ENCODE data around the gene CSMD2.

The CSMD2 gene

GRCh38 chr1:34155860-34156259, 9.2 kb downstream of the CSMD2 start:
- DNase-seq = no peak

DNA sequence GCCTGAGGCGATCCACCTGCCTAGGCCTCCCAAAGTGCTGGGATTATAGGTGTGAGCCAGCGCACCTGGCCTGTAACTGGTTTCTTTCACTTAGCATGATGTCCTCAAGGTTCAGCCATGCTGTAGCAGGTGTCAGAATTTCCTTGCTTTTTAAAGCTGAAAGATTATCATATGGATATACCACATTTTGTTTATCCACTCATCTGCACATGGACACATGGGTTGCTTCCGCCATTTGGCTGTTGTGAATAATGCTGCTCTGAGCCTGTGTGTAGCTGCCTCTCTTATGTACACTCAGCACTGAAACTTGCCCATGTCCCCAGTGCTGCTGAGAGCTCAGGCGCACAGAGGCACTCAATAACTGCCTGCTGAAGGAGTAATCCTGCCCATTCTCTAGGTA, 11.8 kb downstream of the CSMD2 start:
- DNase-seq = no peak

DNA sequence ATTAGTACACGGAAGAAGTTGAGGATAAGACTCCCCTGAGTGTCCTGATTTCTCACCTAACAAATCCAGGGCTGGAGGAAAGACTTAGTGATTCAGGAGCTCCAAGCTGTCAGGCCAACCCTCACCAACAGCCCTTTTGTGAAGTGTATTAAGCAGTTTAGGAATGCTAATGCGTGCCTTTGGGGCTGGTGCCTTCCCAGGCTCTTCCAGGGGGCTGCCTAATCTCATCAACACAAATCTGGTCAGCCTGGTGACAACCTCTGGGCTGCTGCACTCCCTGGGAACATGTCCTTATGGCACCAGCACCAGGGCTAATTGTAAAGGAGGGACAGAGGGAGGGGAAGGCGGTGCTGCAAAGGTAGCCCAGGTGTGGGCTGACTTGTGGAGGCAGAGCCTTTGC, 15.5 kb downstream of the CSMD2 start:
- DNase-seq = no peak

DNA sequence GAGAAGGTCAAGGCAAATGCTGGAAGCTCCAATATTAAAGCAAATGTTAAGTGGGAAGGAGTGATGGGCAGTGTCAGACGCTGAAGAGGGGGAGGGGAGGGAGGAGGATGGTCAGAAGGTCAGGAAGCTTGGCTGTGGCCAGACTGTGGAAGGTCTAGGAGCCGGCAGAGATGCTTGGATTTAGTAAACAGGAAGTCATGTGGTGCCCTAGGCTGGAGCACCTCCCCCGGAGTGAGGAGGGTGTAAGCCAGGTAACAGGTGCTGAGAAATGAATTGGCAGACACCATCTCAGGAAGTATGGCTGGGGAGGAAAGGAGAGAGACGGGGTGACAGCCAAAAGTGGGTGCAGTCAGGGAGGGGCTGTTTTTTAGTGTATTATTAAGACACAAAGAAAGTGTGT, 17.7 kb downstream of the CSMD2 start:
- DNase-seq = no peak

DNA sequence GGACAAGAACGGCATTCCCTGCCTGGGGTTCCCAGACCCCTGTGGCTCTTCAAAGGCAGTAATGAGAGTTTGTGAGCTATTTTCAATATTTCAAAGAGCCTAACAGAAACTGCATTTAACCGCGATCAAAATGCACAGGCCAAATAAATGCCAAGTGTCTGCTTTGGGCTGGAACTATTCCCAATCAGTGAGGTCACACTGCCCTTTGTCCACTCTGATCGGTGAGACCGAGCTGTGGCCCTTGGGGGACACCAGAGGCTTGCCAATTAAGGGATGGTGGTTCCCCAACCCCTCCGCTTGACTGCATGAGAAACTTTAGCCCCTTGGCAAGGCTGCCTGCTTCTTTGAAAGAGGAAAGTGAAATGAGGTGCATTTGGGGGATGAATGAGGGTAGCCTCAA, 20.3 kb downstream of the CSMD2 start:
- no peak for DNase-seq

DNA sequence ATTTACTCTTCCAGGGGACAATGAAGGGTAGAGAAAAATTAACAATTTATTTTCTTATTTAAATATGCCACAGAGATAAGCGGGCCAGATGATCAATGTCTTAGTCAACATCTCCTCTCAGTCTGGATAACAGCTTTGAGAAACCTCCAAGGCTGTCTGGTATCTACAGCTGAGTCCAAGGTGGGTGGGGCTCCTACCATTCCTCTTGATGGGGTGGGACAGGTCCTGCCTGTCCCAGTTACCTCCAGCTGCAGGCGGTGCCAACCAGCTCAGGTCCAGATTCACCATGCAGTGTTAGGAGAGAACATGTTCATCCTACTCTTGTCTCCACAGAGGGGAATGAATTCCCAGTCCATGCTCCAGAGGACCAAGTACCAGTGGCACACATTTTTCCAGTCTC, 21.1 kb downstream of the CSMD2 start:
- DNase-seq = no peak

DNA sequence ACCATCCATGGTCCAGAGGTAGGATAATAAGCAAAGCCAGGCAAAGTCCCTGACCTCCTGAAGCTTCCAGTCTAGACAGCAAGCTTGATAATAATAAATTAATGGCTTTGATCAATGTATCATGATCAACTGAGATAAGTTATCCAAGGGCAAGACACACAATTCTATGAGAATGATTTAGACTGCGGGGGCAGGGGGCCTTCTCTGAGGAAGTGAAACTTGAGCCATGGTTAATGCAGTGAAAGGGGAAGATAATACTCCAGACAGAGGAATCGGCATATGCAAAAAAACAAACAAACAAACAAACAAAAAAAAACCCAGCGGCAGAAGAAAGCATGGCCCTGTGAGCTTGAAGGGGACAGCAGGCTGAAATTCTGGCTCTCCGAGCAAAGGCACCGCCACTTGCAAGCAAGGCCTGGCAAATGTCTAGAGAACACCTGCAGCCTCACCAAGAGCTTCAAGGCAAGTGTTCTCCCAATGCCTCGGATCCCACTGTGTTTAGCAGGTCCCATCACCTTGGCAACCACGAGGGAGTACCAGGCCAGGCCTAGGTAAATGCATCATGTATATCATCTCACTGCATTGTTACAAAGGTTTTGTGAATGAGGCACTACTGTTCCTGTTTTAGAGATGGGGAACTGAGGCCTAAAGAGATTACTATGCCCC, 24.9 kb downstream of the CSMD2 start:
- DNase-seq = peak; percentile 5 to 48 (median 25)

GRCh38 chr1:34137411-34137810, 27.6 kb downstream of the CSMD2 start:
- no peak for DNase-seq

DNA sequence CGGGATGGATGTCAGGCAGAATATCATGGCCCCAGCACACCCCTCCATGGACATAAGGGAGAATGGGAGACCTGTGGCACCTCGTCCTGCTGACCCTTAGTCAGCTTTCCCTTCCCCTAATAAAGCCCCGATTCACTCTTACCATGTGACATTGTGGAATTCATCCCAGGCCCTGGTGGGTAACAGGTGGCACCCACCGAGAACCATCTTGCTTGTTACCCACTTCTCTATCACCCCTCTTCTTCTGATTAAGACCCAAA, 32.9 kb downstream of the CSMD2 start:
- no peak for DNase-seq

DNA sequence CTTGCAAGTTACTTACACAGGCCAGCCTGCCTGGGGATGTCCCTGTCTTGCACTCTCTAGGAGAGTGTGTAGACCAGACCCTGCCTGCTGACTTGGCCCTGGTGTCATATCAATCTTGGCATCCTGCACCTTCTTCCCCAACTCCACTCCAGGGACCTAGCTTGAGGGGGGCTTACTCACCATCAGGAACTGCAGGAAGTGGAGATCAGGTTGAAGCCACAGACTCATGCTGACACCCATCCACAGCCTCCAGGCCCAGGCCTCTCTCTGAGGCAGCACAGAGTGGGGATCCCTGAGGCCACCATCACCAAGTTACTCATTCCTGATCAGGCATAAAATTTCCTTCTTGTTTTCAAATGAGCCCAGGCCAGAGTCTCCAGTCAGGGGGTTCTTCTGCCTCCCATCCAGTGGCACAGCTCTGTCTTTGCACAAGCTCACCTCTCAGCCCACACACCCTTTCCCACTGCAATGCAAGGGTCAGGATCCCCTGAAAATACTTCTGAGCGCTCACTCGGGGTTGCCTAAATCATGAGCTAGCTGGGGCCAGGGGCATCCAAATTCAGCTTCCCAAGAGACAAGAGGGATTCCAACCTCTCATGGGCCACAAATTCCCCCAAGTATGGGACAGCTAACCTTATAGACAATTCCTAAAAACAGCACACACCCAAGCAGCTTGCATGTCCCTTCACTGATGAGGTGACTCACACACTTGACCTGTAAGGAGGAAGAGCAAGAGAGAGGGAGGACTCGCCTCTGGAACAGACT, 33.5 kb downstream of the CSMD2 start:
- no peak for DNase-seq

DNA sequence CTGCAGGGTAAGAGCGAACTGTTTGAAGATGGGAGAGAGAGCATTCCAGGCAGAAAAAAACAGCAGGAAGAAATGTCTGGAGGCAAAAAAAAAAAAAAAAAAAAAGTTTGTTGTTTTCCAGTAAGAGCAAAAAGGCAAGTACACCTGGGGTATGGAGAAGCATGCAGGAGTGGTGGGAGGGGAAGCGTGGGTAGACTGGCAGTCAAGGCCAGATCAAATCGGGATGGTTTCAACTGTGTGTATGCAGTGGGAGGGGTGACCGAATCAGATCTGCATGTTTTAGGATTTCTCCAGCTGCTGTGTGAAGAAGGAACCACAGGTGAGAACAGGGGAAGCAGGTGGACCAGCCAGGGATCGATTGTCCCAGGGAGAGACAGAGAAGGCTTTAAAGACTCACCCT, 34.7 kb downstream of the CSMD2 start:
- no peak for DNase-seq

DNA sequence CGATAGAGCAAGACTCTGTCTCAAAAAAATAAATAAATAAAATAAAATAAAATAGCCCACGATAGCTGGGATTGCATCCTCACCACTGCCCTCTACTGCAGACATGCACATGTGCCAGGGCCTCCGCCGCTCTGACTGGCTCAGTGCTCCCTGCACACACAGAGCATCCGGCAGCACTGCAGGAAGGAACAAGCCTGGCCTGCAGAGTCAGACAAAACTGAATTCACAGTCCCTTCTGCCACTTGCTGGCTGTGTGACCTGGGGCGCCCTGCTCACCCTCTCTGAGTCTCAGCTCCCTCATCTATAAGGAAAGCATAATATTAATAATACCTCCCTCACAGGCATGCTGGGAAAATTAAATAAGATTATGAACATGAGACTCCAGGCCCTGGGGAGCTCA, 35.4 kb downstream of the CSMD2 start:
- DNase-seq = no peak

GRCh38 chr1:34128186-34128889, 36.7 kb downstream of the CSMD2 start:
- DNase-seq = no peak

DNA sequence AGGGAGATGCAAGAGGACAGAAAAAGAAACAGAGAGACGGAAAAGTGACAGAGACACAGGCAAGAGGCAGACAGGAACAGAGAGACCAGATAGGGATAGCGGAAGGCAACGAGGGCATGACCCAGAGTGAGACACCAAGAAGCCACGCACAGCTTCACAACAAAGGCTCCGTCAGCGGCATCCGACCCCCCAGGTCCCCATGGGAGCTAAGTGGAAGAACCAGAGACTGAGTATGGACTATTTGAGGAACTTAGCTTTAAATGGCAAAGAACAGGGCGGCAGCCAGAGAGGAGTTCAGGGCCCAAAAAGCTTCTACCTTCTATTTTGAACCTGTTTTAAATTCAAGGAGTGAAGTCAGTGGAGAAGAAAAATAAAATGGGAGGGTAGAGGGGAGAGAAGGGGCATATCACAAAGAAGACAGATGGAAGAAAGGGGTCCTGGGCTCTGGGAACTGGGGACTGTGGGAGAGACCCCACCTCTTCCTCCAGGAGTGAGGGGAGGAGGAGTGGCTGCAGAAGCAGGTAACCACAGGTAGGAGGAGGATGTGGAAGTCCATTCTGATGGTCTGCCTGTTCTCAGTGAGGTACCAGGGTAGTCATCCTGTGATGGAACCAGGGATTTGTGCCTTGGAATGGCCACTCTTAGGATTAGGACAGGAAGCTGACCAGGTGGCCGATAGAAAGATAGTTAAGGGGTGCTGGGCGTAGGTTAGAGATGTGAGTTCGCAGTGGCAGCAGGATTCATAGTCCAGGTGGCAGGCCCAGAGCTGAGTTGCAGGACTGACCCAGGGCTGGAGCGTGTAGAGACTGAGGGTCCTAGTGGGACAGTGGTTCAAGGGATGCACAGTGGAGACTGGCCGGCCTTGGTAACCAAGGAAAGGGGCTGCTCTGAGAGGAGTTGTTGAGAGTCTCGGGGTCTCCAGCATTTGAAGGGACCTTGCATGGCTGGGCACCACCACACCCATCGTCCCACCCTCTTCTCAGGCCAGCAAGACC, 37.7 kb downstream of the CSMD2 start:
- no peak for DNase-seq

DNA sequence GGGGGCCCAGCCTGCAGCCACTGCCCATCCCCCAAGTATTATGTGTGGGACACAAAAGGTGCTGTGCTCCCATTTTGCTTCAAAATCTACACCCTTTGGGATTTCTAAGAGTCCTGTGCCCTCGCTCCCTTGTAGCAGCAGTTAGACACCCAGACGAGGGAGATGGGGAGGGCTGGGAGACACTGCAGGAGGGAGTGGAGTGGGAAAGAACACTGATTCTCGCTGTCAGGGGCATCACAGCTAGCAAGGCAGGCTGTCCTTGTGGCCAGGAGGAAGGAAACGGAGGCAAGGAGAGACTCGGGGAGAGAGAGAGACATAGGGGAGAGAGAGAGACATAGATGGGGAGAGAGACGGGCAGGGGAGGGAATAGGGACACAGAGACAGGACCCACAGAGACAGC, 38.5 kb downstream of the CSMD2 start:
- no peak for DNase-seq

GRCh38 chr1:34125721-34126380, 39.2 kb downstream of the CSMD2 start:
- DNase-seq = no peak

DNA sequence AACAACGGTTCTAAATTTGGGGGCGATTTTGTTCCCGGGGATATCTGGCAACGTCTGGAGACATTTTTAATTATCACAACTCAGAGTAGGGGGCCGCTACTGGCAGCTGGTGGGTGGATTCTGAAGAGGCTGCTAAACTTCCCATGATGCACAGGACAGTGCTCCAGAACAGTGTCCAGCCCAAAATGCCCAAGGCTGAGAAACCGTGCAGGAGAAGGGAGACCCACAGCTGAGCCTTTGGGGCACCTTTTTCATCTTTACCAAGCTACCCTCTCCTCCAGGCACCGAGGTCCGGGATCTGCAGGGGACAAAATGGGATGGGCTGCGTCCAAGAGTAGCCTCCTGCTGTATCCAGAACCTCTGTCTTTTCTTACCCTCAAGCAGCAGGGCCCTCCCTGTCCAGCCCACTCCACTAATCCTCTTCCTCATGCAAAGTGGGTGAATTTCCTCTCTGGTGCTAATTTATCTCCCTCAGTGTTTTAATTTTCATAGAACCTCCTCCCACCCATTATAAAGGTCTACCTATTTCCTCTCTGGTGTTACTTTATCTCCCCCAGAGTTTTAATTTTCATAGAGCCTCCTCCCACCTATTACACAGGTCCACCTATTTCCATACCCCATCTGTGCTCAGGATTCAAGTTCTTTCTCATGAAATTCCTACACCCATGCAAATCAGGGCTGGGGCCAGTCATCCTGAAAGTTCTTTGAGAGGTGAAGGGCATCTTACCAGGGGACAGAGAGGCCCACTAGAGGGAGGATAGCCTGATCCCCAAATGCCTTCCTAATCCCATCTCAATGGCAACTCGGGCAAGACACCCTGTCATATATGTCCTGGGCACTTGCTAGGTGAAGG, 42.7 kb downstream of the CSMD2 start:
- no peak for DNase-seq

DNA sequence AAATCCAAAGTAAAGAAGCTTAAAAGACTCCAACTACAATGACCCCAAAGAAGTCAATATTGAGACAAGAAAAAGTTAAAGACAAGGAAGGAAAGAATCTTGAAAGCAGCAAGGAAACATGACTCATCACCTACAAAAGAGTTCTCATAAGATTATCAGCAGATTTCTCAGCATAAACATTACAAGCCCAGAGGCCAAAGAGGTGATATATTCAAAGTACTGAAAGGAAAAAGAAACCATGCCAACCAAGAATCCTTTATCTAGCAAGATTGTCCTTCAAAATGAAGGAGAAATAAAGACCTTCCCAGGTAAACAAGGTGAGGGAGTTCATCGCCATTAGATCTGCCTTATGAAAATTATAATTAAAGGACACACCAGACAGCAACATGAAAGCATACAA, 49.8 kb downstream of the CSMD2 start:
- DNase-seq = no peak

GRCh38 chr1:34113887-34114286, 51.1 kb downstream of the CSMD2 start:
- peak; percentile 11 to 25 (median 18) for DNase-seq

DNA sequence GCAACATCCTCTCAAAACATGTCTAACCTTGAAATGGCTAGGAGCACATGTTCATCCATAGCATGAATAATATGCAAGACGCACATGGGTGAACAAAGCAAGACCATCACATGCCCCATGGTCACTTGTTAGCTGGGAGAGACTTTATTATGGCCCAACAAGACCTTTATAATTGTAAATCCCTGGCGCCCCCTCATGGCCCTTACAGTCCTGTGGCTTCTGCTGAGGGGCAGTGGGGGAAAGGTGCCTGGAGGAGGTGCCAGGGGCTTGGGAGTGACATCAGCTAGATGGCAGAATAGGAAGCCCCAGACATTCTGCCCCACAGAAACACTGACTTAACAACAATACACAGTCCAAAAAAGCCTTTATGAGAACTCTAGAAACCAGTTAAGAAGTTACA, 51.7 kb downstream of the CSMD2 start:
- no peak for DNase-seq

GRCh38 chr1:34108711-34109110, 56.3 kb downstream of the CSMD2 start:
- DNase-seq = no peak
